Measurements from ENCODE around the gene ZNF587. TPM values are rescaled to one million over a fixed set of nuclear protein-coding genes. Genes with fewer than 3 reads are reported as not detected.
A peak's percentile ranks its signal among the peaks of the same experiment; 100 is the strongest.
"Not testable (repeated sequence)": the region's sequence is repeated elsewhere in the genome, so short reads cannot be mapped to it uniquely, and the experiment has no call there.

The ZNF587 gene
- total and polyA plus RNA-seq, 4 donors, result 3.4 to 40.8 (median 17.3) TPM

DNA sequence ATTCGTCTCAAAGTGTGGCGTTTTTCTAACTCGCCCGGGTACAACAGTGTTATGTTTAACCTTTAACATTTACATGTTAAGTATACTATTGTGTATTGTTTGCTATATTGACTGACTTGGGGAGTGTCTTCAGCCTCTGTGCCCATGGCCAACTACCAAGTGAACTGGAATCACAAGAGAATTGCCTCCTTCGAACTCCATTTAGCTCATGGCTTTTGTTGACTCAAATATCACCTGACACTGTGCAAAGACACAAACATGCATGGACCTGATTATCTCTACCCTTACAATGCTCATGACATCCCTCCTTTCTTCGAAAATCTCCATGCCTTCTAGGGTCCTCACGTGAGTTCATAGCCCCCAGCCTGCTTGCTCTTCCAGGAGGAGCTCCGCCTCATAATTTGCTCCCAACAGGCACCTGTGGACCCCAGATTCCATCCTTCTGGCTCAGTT is 38.5 kb downstream of the ZNF587 start:
- DNase-seq, result no peak
- Histone ChIP-seq H3K4me3 (ENCODE audit: low read length in 2 of 2) (no peak overlapping the region), H3K9me3 (ENCODE audit: control insufficient read depth, low read length) (peaks cover 2% of the 10 kb centered on the region), H3K27me3 (ENCODE audit: control insufficient read depth in 1 of 2, insufficient read depth in 2 of 2, low read length in 1 of 2) (no peaks in the 10 kb centered on the region), H3K36me3 (ENCODE audit: control insufficient read depth in 1 of 2, insufficient read depth in 2 of 2, low read length in 1 of 2) (no peaks in the 10 kb centered on the region), H3K27ac (ENCODE audit: low read depth in 1 of 2, low read length in 2 of 2) (no peak overlapping the region), H3K4me1 (ENCODE audit: control insufficient read depth in 1 of 2, insufficient read depth in 2 of 2, low read length in 2 of 2) (no peaks in the 10 kb centered on the region)
- ATAC-seq (ENCODE audit: low FRiP score), result peak; percentile 15
- intact Hi-C loops (cut with DNase I), result no loop called here
- WGBS, 2 donors, result 3 to 4% methylated on average over 8 of the region's 8 CpGs

DNA sequence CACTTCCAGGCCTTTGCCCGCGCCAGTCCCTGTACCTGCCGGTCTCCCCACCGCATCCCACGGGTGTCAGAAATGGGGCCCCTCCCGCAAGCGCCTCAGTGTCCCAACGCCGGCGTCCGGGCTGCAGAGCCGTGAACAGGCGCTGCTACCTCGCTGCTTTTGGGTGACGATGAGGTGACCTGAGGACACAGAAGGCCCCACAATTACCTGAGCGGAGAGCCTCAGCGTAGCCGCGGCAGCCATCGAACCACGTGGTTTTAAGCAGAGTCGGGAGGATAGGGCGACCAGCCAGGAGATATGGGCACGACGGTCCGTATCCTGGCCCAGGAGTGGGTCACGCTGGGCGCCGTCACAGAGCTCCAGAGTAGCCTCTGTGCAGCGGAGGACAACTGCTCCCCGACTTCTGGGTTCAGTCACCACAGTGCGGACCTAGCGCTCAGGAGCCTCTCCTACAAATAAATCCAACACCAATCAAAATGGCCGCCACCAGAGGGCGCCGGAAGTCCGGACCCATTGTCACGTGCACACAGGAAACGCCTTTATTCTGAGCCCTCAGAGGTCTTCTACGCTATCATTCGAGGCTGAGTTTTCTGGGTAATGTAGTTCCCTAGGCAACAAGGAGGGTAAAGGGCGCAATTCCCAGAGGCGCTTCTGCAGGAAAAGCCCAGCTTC is 39.0 kb downstream of the ZNF587 start, which contains the start of gene ZNF814:
Gene ZNF814, minus strand, starts transcription at position 478 of the 672 bp plus-strand sequence. Its CDS starts 235 bp downstream, at position 243.
- Histone ChIP-seq H3K9me3 (ENCODE audit: control insufficient read depth, low read length) (peaks cover 2% of the 10 kb centered on the region), H3K27ac (ENCODE audit: low read depth in 1 of 2, low read length in 2 of 2) (no peak within 1 kb of the TSS), H3K4me3 (ENCODE audit: low read length in 2 of 2) (no peak within 1 kb of the TSS), H3K27me3 (ENCODE audit: control insufficient read depth in 1 of 2, insufficient read depth in 2 of 2, low read length in 1 of 2) (no peaks in the 10 kb centered on the region), H3K36me3 (ENCODE audit: control insufficient read depth in 1 of 2, insufficient read depth in 2 of 2, low read length in 1 of 2) (no peaks in the 10 kb centered on the region), H3K4me1 (ENCODE audit: control insufficient read depth in 1 of 2, insufficient read depth in 2 of 2, low read length in 2 of 2) (no peaks in the 10 kb centered on the region)
- ATAC-seq (ENCODE audit: low FRiP score) (peak; percentile 85), DNase-seq (peak; percentile 74 to 88)
- intact Hi-C loops (cut with DNase I), result no loop called here
- WGBS, 2 donors, result 1% methylated on average over 43 of the region's 43 CpGs

DNA sequence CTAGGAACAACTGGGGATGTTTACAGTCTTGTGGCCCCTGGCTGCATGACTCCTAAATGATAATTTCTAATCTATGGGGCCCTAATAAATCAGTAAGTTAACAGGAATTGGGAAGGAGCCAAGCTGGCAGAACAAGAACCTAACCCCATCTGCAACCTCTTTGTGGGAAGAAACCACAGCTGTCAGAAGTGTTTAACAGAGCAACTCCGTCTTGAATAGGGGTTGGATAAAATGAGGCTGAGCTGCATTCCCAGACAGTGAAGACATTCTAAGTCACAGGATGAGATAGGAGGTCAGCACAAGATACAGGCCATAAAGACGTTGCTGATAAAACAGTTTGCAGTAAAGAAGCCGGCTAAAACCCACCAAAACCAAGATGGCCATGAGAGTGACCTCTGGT is 41.0 kb downstream of the ZNF587 start:
- H3K4me1 ChIP-seq (ENCODE audit: control insufficient read depth in 1 of 2, insufficient read depth in 2 of 2, low read length in 2 of 2); DNase-seq; H3K27me3 ChIP-seq (ENCODE audit: control insufficient read depth in 1 of 2, insufficient read depth in 2 of 2, low read length in 1 of 2); intact Hi-C loops (cut with DNase I); ATAC-seq (ENCODE audit: low FRiP score); H3K9me3 ChIP-seq (ENCODE audit: control insufficient read depth, low read length); H3K27ac ChIP-seq (ENCODE audit: low read depth in 1 of 2, low read length in 2 of 2); H3K4me3 ChIP-seq (ENCODE audit: low read length in 2 of 2); H3K36me3 ChIP-seq (ENCODE audit: control insufficient read depth in 1 of 2, insufficient read depth in 2 of 2, low read length in 1 of 2): not testable (repeated sequence)
- 28 to 39% methylated on average over 3 of the region's 3 CpGs for WGBS, 2 donors

DNA sequence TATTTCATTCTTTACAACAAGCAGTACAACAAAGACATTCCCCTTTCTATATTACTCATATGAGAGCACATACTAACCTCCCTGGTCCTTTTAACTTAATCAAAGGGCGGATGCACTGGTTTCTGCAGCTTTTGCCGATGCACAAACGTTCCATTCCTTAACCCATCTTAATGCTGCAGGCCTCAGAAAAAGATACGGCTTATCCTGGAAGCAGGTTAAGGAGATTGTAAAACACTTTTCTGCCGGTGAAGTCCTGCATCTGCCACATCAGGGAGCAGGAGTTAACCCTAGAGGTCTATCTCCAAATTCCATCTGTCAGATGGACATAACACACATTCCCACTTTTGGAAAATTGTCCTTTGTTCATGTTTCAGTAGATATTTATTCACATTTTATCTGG is 50.7 kb downstream of the ZNF587 start:
- no peak for DNase-seq
- no peak overlapping the region for H3K27ac ChIP-seq (ENCODE audit: low read depth in 1 of 2, low read length in 2 of 2)
- intact Hi-C loops (cut with DNase I), result no loop called here
- ATAC-seq (ENCODE audit: low FRiP score), result no peak
- no peaks in the 10 kb centered on the region for H3K27me3 ChIP-seq (ENCODE audit: control insufficient read depth in 1 of 2, insufficient read depth in 2 of 2, low read length in 1 of 2)
- H3K36me3 ChIP-seq (ENCODE audit: control insufficient read depth in 1 of 2, insufficient read depth in 2 of 2, low read length in 1 of 2), result no peaks in the 10 kb centered on the region
- H3K4me3 ChIP-seq (ENCODE audit: low read length in 2 of 2), result no peak overlapping the region
- no peaks in the 10 kb centered on the region for H3K4me1 ChIP-seq (ENCODE audit: control insufficient read depth in 1 of 2, insufficient read depth in 2 of 2, low read length in 2 of 2)
- peaks cover 13% of the 10 kb centered on the region for H3K9me3 ChIP-seq (ENCODE audit: control insufficient read depth, low read length)
- WGBS, 2 donors, result 70 to 80% methylated on average over 5 of the region's 5 CpGs

DNA sequence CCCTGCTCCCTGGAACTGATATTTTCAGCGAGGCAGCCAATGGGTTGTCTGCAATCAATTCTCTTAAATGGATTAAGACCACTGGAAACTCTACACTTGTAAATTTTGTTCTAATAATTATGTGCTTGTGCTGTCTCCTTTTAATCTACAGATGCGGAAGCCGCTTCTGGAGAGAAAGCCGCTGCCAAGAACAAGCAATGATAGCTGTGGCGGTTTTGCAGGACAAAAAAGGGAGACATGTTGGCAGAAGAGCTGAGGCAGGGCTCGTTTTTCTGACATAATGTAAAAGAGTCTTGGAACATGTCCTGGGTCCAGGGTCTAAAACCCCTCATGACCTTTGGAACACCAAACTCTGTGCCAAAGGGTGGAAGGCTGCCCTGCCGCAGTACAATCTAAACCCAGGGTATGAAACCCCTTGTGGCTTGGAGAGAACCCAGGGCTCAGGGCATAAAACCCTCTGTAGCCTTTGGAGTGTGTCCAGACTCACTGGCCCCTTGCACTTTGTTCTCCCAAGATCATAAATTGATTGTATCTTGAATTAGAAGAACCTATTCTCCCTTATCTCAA is 54.0 kb downstream of the ZNF587 start:
- H3K4me1 ChIP-seq (ENCODE audit: control insufficient read depth in 1 of 2, insufficient read depth in 2 of 2, low read length in 2 of 2), result no peaks in the 10 kb centered on the region
- no peak overlapping the region for H3K4me3 ChIP-seq (ENCODE audit: low read length in 2 of 2)
- H3K36me3 ChIP-seq (ENCODE audit: control insufficient read depth in 1 of 2, insufficient read depth in 2 of 2, low read length in 1 of 2), result peaks cover 0 to 3% of the 10 kb centered on the region in 2 donors
- 55 to 59% methylated on average over 7 of the region's 7 CpGs for WGBS, 2 donors
- H3K9me3 ChIP-seq (ENCODE audit: control insufficient read depth, low read length), result peaks cover 13% of the 10 kb centered on the region
- no peak overlapping the region for H3K27ac ChIP-seq (ENCODE audit: low read depth in 1 of 2, low read length in 2 of 2)
- ATAC-seq (ENCODE audit: low FRiP score) (no peak), DNase-seq (no peak)
- intact Hi-C loops (cut with DNase I), result no loop called here
- no peaks in the 10 kb centered on the region for H3K27me3 ChIP-seq (ENCODE audit: control insufficient read depth in 1 of 2, insufficient read depth in 2 of 2, low read length in 1 of 2)

DNA sequence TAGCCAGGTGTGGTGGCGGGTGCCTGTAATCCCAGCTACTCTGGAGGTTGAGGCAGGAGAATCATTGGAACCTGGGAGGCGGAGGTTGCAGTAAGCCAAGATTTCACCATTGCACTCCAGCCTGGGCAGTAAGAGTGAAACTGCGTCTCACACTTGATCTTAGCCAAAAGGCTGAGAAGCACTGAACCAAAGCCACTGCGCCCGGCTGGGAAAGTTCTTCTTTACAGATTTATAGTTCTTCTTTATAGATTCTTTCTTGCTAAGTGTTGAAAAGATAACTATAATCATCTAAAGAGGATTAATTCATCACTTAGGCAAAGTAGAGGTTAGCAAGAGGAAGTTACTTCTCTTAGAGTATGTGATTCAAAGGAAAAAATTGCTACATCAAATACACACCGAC is 55.6 kb downstream of the ZNF587 start:
- H3K36me3 ChIP-seq (ENCODE audit: control insufficient read depth in 1 of 2, insufficient read depth in 2 of 2, low read length in 1 of 2), result peaks cover 1 to 3% of the 10 kb centered on the region in 2 donors
- peaks cover 16% of the 10 kb centered on the region for H3K9me3 ChIP-seq (ENCODE audit: control insufficient read depth, low read length)
- no peak overlapping the region for H3K27ac ChIP-seq (ENCODE audit: low read depth in 1 of 2, low read length in 2 of 2)
- DNase-seq (no peak), ATAC-seq (ENCODE audit: low FRiP score) (no peak)
- H3K27me3 ChIP-seq (ENCODE audit: control insufficient read depth in 1 of 2, insufficient read depth in 2 of 2, low read length in 1 of 2), result no peaks in the 10 kb centered on the region
- WGBS, 2 donors, result 91 to 92% methylated on average over 6 of the region's 6 CpGs
- H3K4me1 ChIP-seq (ENCODE audit: control insufficient read depth in 1 of 2, insufficient read depth in 2 of 2, low read length in 2 of 2), result no peaks in the 10 kb centered on the region
- H3K4me3 ChIP-seq (ENCODE audit: low read length in 2 of 2), result no peak overlapping the region
- intact Hi-C loops (cut with DNase I), result no loop called here

DNA sequence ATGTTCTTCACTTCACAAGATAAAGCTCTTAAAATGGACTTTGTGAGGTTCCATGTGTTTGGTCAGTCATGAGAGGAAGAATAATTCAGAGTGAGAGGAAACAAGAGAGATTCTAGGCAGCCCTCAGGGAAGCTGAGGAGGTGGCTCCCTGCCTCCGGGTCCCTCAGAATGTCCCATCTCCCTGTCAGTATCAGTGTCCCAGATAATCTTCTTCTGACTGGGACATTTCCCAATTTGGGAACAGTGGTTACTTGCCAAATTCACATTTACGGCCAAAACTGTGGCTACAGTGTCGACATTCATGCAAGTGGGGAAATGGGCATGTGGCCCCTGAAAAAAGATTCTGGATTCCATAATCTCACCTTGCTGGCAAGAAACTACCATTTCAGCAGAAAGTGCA is 57.7 kb downstream of the ZNF587 start:
- 88 to 95% methylated on average over 3 of the region's 3 CpGs for WGBS, 2 donors
- Histone ChIP-seq H3K27ac (ENCODE audit: low read depth in 1 of 2, low read length in 2 of 2) (no peak overlapping the region), H3K4me1 (ENCODE audit: control insufficient read depth in 1 of 2, insufficient read depth in 2 of 2, low read length in 2 of 2) (no peaks in the 10 kb centered on the region), H3K4me3 (ENCODE audit: low read length in 2 of 2) (no peak overlapping the region), H3K9me3 (ENCODE audit: control insufficient read depth, low read length) (peaks cover 21% of the 10 kb centered on the region), H3K27me3 (ENCODE audit: control insufficient read depth in 1 of 2, insufficient read depth in 2 of 2, low read length in 1 of 2) (no peaks in the 10 kb centered on the region), H3K36me3 (ENCODE audit: control insufficient read depth in 1 of 2, insufficient read depth in 2 of 2, low read length in 1 of 2) (peaks cover 15 to 16% of the 10 kb centered on the region in 2 donors)
- ATAC-seq (ENCODE audit: low FRiP score) (no peak), DNase-seq (no peak)
- intact Hi-C loops (cut with DNase I), result no loop called here

DNA sequence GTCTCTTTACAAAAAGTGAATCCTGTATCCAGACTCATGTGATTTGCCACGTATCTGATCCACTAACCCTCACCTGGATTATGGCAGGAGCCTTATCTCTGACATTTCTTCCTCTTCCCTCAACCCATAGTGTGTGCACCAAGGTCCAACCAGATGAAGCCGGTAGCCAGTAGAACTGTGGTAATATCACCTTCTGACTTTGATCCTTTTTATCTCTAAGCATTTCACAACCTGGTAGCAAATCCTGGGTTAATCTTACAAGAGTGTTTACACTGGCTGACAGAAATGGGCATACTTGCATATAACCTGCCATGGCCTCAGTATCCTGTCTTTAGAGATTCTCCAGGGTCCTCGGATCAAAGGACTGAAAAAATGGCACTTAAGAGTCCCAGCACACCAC is 64.9 kb downstream of the ZNF587 start:
- Histone ChIP-seq H3K36me3 (ENCODE audit: control insufficient read depth in 1 of 2, insufficient read depth in 2 of 2, low read length in 1 of 2) (peaks cover 15 to 16% of the 10 kb centered on the region in 2 donors), H3K4me1 (ENCODE audit: control insufficient read depth in 1 of 2, insufficient read depth in 2 of 2, low read length in 2 of 2) (peaks cover 0 to 5% of the 10 kb centered on the region in 2 donors), H3K4me3 (ENCODE audit: low read length in 2 of 2) (no peak overlapping the region), H3K27ac (ENCODE audit: low read depth in 1 of 2, low read length in 2 of 2) (no peak overlapping the region), H3K9me3 (ENCODE audit: control insufficient read depth, low read length) (peaks cover 21% of the 10 kb centered on the region), H3K27me3 (ENCODE audit: control insufficient read depth in 1 of 2, insufficient read depth in 2 of 2, low read length in 1 of 2) (no peaks in the 10 kb centered on the region)
- intact Hi-C loops (cut with DNase I), result no loop called here
- whole genome bisulfite sequencing, 2 donors, result 89 to 91% methylated on average over 3 of the region's 3 CpGs
- ATAC-seq (ENCODE audit: low FRiP score), result no peak
- no peak for DNase-seq
